ENCODE measurements around the gene YBX1.
"Not testable (repeated sequence)": the region's sequence is repeated elsewhere in the genome, so short reads cannot be mapped to it uniquely, and the experiment has no call there.

The YBX1 gene

DNA sequence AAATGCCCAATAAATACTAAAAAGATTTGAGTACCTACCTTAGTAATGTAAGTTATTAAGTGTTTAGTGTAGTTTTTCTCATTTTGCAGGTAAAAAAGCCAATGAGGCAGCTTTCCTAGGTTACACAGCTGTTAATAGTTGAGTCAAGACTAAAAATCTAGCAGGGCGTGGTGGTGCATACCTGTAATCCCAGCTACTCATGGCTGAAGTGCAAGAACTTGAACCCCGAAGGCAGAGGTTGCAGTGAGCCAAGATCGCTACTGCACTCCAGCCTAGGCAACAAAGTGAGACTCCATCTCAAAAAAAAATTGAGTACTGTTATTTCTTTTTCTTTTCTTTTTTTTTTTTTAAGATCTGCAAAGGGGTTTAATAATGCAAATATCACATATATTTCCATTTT lies 7.7 kb downstream of the YBX1 start:
- no peak for DNase-seq (ENCODE audit: low spot score)

DNA sequence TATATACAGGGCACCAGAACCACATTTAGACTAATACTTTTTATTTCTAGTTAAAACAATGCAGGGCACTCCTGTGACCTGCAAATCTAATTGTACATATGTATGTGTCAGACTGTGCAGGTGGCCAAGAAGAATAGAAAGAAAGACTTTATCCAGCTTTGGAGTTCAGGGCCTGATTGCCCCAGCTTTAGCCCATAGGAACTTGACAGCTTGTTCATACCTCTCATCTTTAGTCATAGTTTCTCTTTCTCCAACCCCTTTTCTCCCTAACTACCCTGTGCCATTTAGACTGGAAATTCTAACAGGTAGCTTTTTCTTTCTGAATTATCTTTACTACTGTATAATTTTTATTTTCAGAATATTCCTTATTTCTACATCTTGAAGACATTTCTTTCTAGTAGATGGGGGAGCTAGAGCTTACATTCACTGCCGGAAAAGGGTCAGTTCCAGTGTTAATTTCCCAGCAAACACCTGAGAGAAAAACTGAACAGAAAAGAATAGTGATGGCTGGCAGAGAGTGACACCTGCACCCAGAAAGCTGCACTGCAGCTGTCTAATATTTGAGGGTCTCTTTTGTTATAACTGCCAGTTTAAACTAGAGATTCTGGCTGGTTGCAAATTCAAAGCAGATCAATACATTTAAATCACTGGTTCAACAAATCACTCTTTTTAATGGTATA lies 8.4 kb downstream of the YBX1 start:
- no peak for DNase-seq (ENCODE audit: low spot score)

DNA sequence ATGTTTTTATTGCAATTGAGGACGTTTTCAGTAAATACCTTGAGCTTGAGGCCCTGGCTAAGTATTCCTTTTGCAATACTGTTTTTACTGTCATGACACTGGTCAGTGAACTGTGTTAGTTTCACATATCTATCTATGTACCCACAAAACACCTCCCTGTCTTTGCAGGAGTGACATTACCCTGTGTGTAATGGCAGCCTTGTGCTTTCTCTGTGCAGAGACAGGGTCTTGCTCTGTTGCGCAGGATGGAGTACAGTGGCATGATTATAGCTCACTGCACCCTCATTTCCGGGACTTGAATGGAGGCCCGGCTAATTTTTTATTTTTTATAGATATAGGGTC lies 8.9 kb downstream of the YBX1 start:
- no peak for DNase-seq (ENCODE audit: low spot score)

DNA sequence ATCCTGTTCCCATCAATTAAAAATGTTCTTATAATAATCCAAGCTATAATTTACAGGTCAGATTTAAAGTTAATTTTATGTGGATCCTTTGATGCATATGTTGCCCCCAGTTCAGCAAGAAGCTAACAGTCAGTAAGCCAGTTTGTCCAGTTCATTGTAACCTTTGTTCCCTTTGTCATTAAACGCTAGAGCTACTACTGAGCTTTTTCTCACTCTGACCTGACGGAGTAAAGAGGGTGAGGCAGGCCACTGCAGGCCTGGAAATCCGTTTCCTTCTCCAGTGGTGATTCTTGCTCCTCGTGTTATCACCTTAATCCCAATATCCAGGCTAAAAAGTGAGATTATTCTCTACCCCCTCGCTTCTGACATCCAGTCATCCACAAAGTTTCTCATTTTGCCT lies 10.2 kb downstream of the YBX1 start:
- no peak for DNase-seq (ENCODE audit: low spot score)

DNA sequence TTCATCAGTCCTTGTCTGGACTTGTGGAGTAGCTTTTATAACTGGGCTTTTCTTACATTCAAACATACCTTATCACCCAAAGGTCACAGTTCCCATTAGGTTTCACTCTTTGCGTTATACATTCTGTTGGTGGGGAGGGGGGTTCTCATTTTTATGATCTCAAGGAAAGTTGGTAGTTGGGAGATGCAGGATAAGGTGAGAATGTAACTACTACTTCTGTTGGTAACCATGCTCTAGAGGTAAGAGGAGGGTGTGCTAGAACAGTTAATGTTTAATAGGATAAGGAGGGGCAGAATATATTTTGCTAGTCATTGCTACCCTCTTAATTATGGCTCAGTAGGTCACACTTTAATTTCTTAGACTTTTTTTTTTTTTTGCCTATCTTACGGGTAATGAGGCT lies 10.7 kb downstream of the YBX1 start:
- DNase-seq (ENCODE audit: low spot score) = no peak

DNA sequence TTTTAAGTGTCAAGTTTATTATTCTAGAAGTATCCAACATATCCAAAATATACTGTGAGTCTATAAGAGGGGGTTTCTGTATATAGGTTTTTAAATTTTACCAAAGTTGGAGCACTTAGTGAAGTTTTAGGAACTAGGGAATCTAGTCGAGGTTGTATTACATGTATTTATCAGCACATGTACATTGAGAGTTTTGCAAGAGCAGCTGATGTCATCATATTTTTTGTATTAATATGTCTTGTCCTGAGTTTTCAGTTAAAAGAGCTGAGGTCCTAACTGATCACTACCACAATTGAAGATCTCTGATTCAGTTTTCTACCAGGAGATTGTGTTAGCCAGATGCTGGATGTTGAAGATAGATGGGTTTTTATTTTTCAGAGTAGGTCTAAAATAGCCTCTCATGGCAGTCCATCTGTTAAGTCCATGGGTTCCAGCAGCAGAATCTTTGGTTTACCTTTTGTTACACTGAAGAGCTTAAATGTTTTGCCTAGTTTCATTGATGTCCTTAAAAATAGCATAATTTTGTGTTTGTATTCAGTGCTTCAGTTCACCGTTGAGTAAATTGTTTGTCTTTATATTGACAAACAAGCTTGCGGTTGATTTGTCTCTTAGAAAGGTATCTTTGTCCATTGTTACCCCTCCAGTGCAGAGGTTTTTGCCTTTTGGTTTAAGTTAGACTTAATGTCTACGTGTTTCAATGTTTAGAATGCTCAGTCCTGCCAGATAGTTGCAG lies 16.0 kb downstream of the YBX1 start:
- no peak for DNase-seq (ENCODE audit: low spot score)

DNA sequence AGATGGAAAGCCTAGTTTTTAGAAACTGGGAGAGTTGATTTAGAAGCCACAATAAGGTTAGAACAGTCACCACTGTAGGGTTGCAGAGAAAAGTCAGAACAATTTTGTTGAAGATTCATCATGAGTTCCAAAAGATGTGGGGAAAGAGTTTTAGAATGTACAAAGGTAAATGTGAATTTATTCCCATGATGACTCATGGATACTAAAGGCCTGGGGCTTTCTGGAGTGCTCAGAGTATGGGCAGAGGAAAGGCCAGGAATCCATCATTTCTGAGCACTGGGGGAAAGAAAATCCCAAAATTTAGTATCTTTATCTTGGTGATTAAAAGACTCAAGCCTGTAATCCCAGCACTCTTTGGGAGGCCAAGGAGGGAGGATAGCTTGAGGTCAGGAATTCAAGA lies 17.8 kb downstream of the YBX1 start:
- no peak for DNase-seq (ENCODE audit: low spot score)

DNA sequence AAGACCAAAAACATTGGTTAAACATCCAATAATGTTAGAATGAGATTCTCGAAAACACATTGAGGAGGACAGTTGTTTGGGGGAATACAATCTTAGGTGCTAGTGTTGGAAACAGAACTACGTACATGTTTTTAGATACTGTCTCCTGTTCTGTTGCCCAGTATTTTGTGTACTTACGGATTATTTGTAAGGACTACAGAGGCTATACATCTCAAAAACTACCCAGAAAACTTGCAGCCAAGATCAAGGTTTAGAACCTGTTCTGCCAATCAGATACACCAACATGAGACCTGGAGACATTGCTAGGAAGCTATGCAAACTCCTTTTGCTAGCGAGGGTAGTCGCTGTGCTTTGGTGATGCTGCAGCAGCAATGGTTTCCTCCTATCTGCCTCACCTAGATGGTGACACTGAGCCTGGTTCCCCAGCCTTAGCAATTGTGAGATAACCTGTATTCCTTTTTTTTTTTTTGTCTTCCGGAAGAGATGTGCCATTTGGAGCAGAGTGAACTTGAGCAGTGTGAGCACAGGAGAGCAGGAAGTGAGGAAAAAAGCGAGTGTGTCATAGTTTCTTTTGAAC lies 21.8 kb downstream of the YBX1 start:
- no peak for DNase-seq (ENCODE audit: low spot score)

DNA sequence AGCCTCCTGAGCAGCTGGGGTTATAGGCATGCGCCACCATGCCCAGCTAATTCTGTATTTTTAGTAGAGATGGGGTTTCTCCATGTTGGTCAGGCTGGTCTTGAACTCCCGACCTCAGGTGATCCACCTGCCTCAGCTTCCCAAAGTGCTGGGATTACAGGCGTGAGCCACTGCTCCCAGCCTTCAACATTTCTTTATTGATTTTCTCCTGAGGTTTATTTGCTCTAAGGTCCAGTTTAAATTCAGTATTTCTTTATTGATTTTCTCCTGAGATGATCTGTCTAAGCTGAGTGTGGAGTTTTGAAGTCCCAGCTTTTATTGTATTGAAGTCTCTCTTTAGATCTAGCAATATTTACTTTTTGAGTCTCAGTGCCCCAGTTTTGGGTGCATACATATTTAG lies 30.6 kb downstream of the YBX1 start:
- DNase-seq (ENCODE audit: low spot score) = not testable (repeated sequence)

DNA sequence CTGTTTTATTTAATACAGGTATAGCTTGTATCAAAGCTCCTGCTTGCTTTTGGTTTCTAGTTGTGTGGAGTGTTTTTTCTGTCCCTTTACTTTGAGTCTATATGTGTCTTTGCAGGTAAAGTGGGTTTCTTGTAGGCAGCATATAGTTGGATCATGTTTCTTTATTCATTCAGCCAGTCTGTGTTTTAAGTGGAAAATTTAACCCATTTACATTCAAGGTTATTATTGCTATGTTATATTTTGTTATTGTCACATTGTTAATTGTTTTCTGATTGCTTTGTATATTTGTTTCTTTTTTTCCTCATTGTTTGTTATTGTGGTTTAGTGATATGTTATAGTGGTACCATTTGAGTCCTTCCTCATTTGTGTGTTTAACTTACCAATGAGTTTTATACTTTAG lies 31.1 kb downstream of the YBX1 start:
- no peak for DNase-seq (ENCODE audit: low spot score)

DNA sequence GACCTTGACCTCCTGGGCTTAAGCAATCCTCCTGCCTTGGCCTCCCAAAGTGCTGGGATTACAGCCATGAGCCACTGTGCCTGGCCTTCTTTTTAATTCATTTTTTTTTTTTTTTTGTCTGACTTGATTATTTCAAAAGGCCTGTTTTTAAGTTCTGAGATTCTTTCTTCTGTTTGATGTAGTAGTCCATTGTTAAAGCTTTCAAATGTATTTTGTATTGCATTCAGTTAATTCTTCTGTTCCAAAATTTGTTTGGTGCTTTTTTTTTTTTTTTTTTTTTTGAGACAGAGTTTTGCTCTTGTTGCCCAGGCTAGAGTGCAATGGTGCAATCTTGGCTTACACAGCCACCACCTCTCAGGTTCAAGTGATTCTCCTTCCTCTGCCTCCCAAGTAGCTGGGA lies 32.2 kb downstream of the YBX1 start:
- DNase-seq (ENCODE audit: low spot score) = not testable (repeated sequence)

DNA sequence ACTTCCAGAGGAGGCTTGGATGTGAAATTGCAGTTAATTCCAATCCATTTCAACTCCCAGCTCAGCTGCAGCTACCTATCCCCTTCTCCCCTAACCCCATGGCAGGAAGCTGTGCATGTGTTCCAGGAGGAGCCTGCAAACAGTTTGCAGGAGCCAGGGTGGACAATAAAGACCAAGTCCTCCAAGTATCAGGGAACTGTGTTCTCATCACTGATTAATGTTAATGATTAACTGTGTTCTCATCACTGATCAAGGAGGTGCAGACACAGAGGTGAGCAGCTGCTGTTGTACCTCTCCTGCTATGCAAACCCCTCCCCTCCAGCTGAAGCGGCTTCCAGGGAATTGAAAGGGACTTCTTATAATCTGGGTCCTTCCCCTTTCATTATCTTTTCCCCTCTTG lies 38.6 kb downstream of the YBX1 start:
- DNase-seq (ENCODE audit: low spot score) = no peak

DNA sequence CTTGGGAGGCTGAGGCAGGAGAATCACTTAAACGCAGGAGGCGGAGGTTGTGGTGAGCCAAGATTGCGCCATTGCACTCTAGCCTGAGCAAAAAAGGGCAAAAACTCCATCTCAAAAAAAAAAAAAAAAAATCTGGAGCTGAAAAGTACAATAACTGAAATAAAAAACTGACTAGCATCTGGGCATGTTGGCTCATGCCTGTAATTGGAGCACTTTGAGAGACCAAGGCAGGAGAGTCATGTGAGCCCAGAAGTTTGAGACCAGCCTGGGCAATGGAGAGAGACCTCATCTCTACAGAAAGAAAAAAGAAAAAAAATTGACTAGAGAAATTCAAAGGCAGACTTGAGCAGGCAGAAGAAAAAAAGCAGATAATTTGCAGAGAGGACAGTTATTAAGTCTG lies 39.7 kb downstream of the YBX1 start:
- no peak for DNase-seq (ENCODE audit: low spot score)

DNA sequence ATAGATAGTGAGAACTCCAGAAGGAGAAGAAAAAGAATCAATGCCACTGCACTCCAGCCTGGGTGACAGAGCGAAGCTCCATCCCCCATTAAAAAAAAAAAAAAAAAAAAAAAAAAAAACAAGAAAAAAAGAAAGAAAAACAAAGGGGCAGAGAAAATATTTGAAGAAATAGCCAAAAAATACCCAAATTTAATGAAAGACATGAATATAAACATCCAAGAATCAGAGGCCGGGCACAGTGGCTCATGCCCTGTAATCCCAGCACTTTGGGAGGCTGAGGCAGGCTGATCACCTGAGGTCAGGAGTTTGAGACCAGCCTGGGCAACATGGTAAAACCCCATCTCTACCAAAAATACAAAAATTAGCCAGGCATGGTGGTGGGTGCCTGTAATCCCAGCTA lies 40.2 kb downstream of the YBX1 start:
- DNase-seq (ENCODE audit: low spot score) = not testable (repeated sequence)

DNA sequence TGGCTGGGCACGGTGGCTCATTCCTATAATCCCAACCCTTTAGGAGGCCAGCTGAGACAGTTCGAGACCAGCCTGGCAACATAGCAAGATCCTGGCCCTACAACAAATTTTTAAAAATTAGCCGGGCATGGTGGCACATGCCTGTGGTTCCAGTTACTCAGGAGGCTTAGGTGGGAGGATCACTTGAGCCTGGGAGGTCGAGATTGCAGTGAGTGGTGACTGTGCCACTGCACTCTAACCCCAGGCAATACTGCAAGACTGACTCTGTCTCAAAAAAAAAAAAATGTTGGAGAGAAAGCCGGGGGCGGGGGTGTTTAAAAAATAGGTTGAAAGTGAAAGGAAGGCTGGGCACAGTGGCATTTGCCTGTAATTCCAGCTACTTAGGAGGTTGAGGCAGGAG lies 41.3 kb downstream of the YBX1 start:
- no peak for DNase-seq (ENCODE audit: low spot score)

DNA sequence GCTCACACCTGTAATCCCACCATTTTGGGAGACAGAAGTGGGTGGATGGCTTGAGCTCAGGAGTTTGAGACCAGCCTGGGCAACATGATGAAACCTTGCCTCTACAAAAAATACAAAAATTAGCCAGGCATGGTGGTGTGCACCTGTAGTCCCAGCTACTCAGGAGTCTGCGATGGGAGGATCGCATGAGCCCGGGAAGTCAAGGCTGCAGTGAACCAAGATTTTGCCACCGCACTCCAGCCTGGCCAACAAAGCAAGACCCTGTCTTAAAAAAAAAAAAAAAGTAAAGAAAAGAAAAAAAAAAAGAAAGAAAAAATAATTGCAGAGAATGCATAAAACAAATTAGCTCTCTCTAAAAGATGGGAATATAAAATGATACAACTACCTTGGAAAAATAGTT lies 43.6 kb downstream of the YBX1 start:
- DNase-seq (ENCODE audit: low spot score) = not testable (repeated sequence)

DNA sequence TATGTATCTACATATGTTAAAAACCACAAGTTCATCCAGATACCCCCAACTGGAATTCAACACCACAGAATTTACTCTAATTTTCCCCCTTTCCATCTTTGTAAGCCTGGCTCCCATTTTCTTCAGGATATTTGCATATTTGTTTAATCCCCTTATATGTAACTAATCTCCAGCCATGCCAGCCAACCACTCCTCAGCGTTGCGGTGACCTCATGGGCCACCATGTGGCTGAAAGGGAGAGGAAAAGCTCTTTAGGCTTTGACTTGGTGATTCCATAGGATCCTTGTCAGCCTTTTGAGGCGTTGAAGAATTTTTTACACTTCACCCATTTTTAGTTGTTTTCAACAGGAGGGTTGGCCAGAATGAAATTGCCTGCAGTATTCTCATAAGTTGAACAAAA lies 47.8 kb downstream of the YBX1 start:
- DNase-seq (ENCODE audit: low spot score) = no peak

DNA sequence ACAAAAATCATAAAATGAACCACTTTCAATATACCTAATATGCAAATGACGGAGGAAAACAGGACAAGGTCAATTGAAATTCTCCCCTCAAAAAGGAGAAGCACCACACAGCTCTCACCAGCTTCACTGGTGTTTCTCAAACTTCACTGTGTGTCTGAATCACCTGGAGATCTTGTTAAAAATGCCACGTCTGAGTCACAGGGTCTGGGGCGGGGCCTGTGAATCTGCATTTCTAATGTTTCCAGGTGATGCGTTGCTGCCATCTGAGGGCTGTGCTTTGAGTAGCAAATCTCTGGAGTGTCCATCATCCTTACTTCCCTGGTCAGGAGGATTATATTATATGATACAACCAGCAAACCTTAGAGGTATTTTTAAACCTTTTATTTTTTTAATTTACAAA lies 48.8 kb downstream of the YBX1 start:
- DNase-seq (ENCODE audit: low spot score) = no peak

DNA sequence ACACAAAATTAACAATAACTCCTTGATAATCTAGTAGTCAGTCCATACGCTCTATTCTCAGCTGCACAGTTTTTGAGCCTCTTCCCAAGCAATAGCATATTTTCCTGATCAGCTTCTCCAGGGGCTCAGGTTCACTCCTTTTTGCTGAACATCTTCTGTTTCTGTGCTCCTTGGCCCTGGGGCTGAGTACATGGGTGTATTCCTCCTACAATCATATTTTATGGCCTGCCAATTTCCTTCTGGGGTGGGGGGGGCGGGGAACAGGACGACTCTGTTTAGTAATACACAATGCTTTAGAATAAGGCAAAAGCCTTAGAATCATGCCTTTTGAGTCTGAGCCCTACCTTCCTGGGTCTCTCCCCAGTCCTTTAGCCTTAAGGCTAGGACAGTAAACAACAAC lies 49.4 kb downstream of the YBX1 start:
- DNase-seq (ENCODE audit: low spot score) = no peak

DNA sequence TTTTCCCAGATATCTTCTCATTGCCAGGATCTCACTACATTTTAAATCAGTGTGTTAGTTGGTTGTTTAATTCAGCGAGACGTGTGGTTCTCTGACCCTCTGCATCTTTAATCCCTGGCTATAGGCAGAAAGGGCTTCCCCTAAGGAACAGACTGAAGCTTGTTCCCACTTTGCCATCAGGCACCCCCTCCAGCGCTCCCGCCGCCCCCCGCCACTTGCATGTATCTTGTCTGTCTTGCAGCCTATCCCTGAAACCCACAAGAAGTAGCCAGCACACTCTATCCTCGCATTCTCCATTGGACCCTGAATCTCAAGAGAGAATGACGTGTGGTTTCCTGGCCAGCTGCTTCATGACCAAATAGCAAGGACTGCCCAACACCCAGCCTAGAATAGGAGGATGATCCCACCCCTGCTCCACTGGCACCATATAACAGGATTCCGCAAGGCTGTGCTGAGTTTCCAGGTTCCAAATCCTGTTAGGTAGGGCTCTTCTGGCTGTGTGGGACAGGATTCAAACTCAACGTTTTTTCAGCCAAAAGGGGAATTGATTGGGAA lies 50.0 kb downstream of the YBX1 start:
- no peak for DNase-seq (ENCODE audit: low spot score)

DNA sequence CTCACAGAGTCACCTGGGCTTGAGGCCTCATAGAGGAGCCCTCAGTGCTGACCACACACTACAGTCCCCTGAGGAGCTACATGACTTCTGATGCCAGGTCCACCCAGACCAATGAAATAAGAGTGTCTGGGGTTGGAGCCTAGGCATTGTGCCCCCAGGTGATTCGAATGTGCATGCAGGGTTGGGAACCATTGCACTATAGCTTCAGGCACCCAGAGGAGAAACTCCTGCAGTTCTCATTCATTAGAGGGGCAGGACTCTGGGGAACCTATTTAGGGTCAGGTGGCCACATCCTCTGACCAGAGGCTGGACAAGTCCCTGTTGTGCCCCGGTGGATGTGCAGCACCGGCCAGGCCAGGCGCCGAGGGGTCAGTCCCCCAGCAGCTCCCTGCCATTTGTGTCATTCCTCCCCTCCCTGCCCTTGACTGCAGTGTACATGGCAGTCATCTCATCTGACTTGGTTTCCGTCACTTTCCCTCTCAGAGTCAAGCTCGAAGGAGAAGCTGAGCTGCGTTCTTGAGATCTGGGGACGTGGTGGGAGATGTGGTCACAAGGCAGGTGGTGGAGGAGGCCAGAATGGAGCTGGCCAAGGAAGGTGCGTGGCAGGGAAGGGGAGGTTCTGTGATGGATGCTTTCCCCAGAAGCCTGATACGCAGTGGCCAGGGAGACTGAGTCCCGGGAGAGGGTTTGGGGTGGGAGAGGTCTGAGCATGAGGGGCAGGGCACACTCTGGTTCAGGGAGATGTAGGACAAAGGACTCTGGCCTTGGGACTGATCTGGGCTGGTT lies 51.4 kb downstream of the YBX1 start:
- DNase-seq (ENCODE audit: low spot score) = no peak

DNA sequence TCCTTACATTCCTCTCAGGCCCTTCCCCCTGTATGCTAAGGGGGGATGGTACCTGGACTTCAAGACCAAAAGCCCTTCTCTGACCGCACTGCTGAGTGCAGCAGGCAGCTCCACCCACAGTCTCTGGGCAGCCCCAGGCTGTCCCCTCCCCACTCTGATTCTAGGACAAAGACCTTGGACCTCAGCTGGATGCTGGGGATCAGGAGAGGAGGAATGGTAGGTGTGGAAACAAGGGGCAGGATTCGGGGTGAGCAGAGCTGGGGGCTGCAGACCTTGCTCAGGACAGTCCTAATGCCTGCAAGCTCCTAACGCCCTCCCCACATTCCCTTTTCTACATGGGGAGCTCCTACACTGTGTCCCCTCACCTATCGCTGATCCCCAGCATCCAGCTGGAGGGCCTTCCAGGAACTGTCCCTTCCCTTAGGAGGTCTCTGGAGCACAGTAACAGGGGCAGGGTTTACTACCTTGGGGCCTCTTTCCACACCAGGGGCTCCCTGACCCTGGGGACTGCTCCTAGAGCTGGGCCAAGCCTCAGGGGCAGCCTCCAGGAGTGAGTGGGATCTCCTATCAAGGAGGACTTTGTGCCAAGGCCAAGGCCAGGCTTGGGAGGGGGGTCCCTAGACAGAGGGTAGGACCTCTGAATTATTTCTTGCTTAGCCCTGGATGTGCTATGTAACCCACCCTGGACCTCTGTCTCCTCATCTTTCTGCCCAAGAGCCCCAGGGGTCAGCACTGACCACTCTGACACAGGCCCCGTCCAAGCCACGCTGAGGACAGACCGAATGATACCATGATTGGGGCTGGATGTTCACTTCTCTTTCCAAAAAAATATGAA lies 52.2 kb downstream of the YBX1 start:
- DNase-seq (ENCODE audit: low spot score) = no peak

Data from AG20443 (cell line).